Mesenchymal stem cell (in vitro differentiated cells and primary cell): Measurements from ENCODE around the gene FAM107A.
A peak's percentile ranks its signal among the peaks of the same experiment; 100 is the strongest.

ENCODE experiments used
- DNase-seq: peaks from one replicate; pipeline ENCODE4 v3.0.0-alpha.2; 2013
- H2AFZ ChIP-seq: one replicate; pipeline ENCODE4 v1.6.1; 2013; ENCODE audit warnings: low read depth, mild to moderate bottlenecking, control low read depth, inconsistent platforms, low read length, moderate library complexity
- H2AK5ac ChIP-seq: 2 replicates; pipeline ENCODE4 v1.6.1; 2013; ENCODE audit warnings: low read length, moderate library complexity, mild to moderate bottlenecking, inconsistent platforms; ENCODE audit not compliant: severe bottlenecking
- H2BK120ac ChIP-seq: one replicate; pipeline ENCODE4 v1.6.1; 2013; ENCODE audit warnings: low read depth, mild to moderate bottlenecking, inconsistent platforms, low read length, moderate library complexity
- H2BK12ac ChIP-seq, 2 experiments: one replicate each; pipeline ENCODE4 v1.6.1; 2013; ENCODE audit warnings: inconsistent platforms in 2 of 2, low read length in 2 of 2, mild to moderate bottlenecking in 2 of 2, moderate library complexity in 2 of 2, control low read depth in 1 of 2
- H2BK15ac ChIP-seq: one replicate; pipeline ENCODE4 v1.6.1; 2013; ENCODE audit warnings: mild to moderate bottlenecking, low read depth, inconsistent platforms; ENCODE audit not compliant: poor library complexity, severe bottlenecking
- H2BK5ac ChIP-seq: 2 replicates; pipeline ENCODE4 v1.6.1; 2013; ENCODE audit warnings: low read depth, mild to moderate bottlenecking, low read length, control low read depth, inconsistent platforms; ENCODE audit not compliant: poor library complexity, severe bottlenecking
- H3K14ac ChIP-seq, 2 experiments: one replicate each; pipeline ENCODE4 v1.6.1; 2013; ENCODE audit warnings: inconsistent platforms in 2 of 2, low read length in 2 of 2, control low read depth in 1 of 2, mild to moderate bottlenecking in 1 of 2, moderate library complexity in 1 of 2
- H3K18ac ChIP-seq, 2 experiments: one replicate each; pipeline ENCODE4 v1.6.1; 2013; ENCODE audit warnings: inconsistent platforms in 2 of 2, low read length in 2 of 2, control low read depth in 1 of 2, low read depth in 1 of 2, mild to moderate bottlenecking in 1 of 2
- H3K23ac ChIP-seq, 2 experiments: one replicate each; pipeline ENCODE4 v1.6.1; 2013; ENCODE audit warnings: inconsistent platforms in 2 of 2, low read length in 2 of 2, mild to moderate bottlenecking in 2 of 2, moderate library complexity in 2 of 2, control low read depth in 1 of 2
- H3K27ac ChIP-seq: 2 replicates; pipeline ENCODE4 v1.5.1; 2013; ENCODE audit warnings: mild to moderate bottlenecking, moderate library complexity, low read length, control low read depth, inconsistent platforms; ENCODE audit not compliant: poor library complexity, severe bottlenecking
- H3K27me3 ChIP-seq, 2 experiments: 2 replicates each; pipeline versions ENCODE4 v1.6.1 to v1.7.0; 2013; ENCODE audit warnings: low read length in 2 of 2, mild to moderate bottlenecking in 2 of 2, moderate library complexity in 2 of 2, control low read depth in 1 of 2, inconsistent platforms in 1 of 2; ENCODE audit not compliant: control insufficient read depth in 1 of 2, insufficient read depth in 1 of 2
- H3K36me3 ChIP-seq, 2 experiments: 2 replicates each; pipeline versions ENCODE4 v1.6.1 to v1.7.0; 2013; ENCODE audit warnings: low read length in 2 of 2, control low read depth in 1 of 2, inconsistent platforms in 1 of 2, low read depth in 1 of 2, mild to moderate bottlenecking in 1 of 2; ENCODE audit not compliant: insufficient read depth in 2 of 2, control insufficient read depth in 1 of 2
- H3K4ac ChIP-seq, 2 experiments: one replicate each; pipeline ENCODE4 v1.6.1; 2013; ENCODE audit warnings: inconsistent platforms in 2 of 2, low read length in 2 of 2, mild to moderate bottlenecking in 2 of 2, moderate library complexity in 2 of 2, control low read depth in 1 of 2, low read depth in 1 of 2
- H3K4me1 ChIP-seq: 2 replicates; pipeline ENCODE4 v1.6.1; 2013; ENCODE audit warnings: low read depth, low read length, control low read depth; ENCODE audit not compliant: control insufficient read depth, insufficient read depth
- H3K4me2 ChIP-seq: 2 replicates; pipeline ENCODE4 v1.6.1; 2013; ENCODE audit warnings: low read length, mild to moderate bottlenecking, inconsistent platforms; ENCODE audit not compliant: poor library complexity, severe bottlenecking
- H3K4me3 ChIP-seq, 2 experiments: 2 replicates each; pipeline versions ENCODE4 v1.5.1 to v1.7.0; 2013; ENCODE audit warnings: low read length in 2 of 2, mild to moderate bottlenecking in 2 of 2, control low read depth in 1 of 2, low read depth in 1 of 2; ENCODE audit not compliant: insufficient read depth in 1 of 2
- H3K79me1 ChIP-seq: replicated peaks from 2 replicates; pipeline ENCODE4 v1.6.1; 2013; ENCODE audit warnings: mild to moderate bottlenecking, control low read depth, low read length, inconsistent platforms; ENCODE audit not compliant: poor library complexity, severe bottlenecking
- H3K9ac ChIP-seq: 2 replicates; pipeline ENCODE4 v1.7.0; 2013; ENCODE audit warnings: mild to moderate bottlenecking, low read length, moderate library complexity
- H3K9me3 ChIP-seq: 2 replicates; pipeline ENCODE4 v1.7.0; 2013; ENCODE audit warnings: mild to moderate bottlenecking, low read length; ENCODE audit not compliant: control insufficient read depth
- H4K8ac ChIP-seq: one replicate; pipeline ENCODE4 v1.6.1; 2013; ENCODE audit warnings: inconsistent platforms, mild to moderate bottlenecking, low read length, moderate library complexity
- H4K91ac ChIP-seq: one replicate; pipeline ENCODE4 v1.6.1; 2013; ENCODE audit warnings: mild to moderate bottlenecking, low read length, inconsistent platforms
- WGBS: methylation state at CpG from one replicate; pipeline ENCODE4 v1.1.7; 2013; ENCODE audit warnings: mixed read lengths; 5-methylcytosine and 5-hydroxymethylcytosine counted together

FAM107A gene

GRCh38 chr3:58540176-58540858 is 36.9 kb downstream of the FAM107A start:
- no peak overlapping the region for H3K9ac ChIP-seq
- no peak overlapping the region for H4K8ac ChIP-seq
- no peaks in the 10 kb centered on the region for H3K9me3 ChIP-seq
- no peak overlapping the region for H3K4ac ChIP-seq
- H3K27ac ChIP-seq, result no peak overlapping the region
- H3K4me1 ChIP-seq, result peaks cover 11% of the 10 kb centered on the region
- 93% methylated on average over 8 of the region's 8 CpGs for WGBS
- H4K91ac ChIP-seq, result no peak overlapping the region
- H2AK5ac ChIP-seq, result no peak overlapping the region
- H3K4me2 ChIP-seq, result no peak overlapping the region
- H3K79me1 ChIP-seq, result no peaks in the 10 kb centered on the region
- H2BK120ac ChIP-seq, result no peak overlapping the region
- no peak overlapping the region for H3K23ac ChIP-seq
- no peak for DNase-seq
- H3K36me3 ChIP-seq, result no peaks in the 10 kb centered on the region
- no peaks in the 10 kb centered on the region for H3K27me3 ChIP-seq
- H3K14ac ChIP-seq, result no peak overlapping the region
- no peak overlapping the region for H3K4me3 ChIP-seq
- H2AFZ ChIP-seq, result no peak overlapping the region
- H2BK5ac ChIP-seq, result no peak overlapping the region
- no peak overlapping the region for H2BK15ac ChIP-seq
- H2BK12ac ChIP-seq, result no peak overlapping the region
- H3K18ac ChIP-seq, result no peak overlapping the region

GRCh38 chr3:58539626-58540025 is 37.6 kb downstream of the FAM107A start:
- H4K8ac ChIP-seq, result no peak overlapping the region
- no peak overlapping the region for H2BK120ac ChIP-seq
- H2AK5ac ChIP-seq, result no peak overlapping the region
- no peak overlapping the region for H3K18ac ChIP-seq
- no peak overlapping the region for H3K9ac ChIP-seq
- H4K91ac ChIP-seq, result no peak overlapping the region
- no peaks in the 10 kb centered on the region for H3K9me3 ChIP-seq
- no peak overlapping the region for H3K4me3 ChIP-seq
- H2BK5ac ChIP-seq, result no peak overlapping the region
- no peak overlapping the region for H3K4me2 ChIP-seq
- no peak overlapping the region for H3K4ac ChIP-seq
- H3K27ac ChIP-seq, result no peak overlapping the region
- no peaks in the 10 kb centered on the region for H3K27me3 ChIP-seq
- no peak overlapping the region for H2BK15ac ChIP-seq
- peak; percentile 51 for DNase-seq
- peaks cover 0 to 6% of the 10 kb centered on the region in 2 experiments for H3K36me3 ChIP-seq
- no peak overlapping the region for H2AFZ ChIP-seq
- H2BK12ac ChIP-seq, result no peak overlapping the region
- H3K4me1 ChIP-seq, result peaks cover 11% of the 10 kb centered on the region
- H3K79me1 ChIP-seq, result no peaks in the 10 kb centered on the region
- WGBS, result 61% methylated on average over 10 of the region's 10 CpGs
- no peak overlapping the region for H3K23ac ChIP-seq
- no peak overlapping the region for H3K14ac ChIP-seq

- no peak overlapping the region for H2BK15ac ChIP-seq
- H3K18ac ChIP-seq, result no peak overlapping the region
- no peak overlapping the region for H3K4me3 ChIP-seq
- H3K4ac ChIP-seq, result no peak overlapping the region
- H3K9ac ChIP-seq, result peak overlapping the region; percentile 96
- peak; percentile 41 for DNase-seq
- peaks cover 14% of the 10 kb centered on the region for H3K4me1 ChIP-seq
- H3K27ac ChIP-seq, result no peak overlapping the region
- no peak overlapping the region for H3K14ac ChIP-seq
- no peak overlapping the region for H2AFZ ChIP-seq
- no peak overlapping the region for H2BK120ac ChIP-seq
- no peak overlapping the region for H3K23ac ChIP-seq
- no peak overlapping the region for H3K4me2 ChIP-seq
- no peaks in the 10 kb centered on the region for H3K9me3 ChIP-seq
- H4K8ac ChIP-seq, result no peak overlapping the region
- H4K91ac ChIP-seq, result no peak overlapping the region
- no peak overlapping the region for H2AK5ac ChIP-seq
- WGBS, result 88% methylated on average over 4 of the region's 4 CpGs
- H3K36me3 ChIP-seq, result peaks cover 0 to 25% of the 10 kb centered on the region in 2 experiments
- H3K79me1 ChIP-seq, result no peaks in the 10 kb centered on the region
- H2BK12ac ChIP-seq, result peak overlapping the region in 1 of 2 experiments; percentile 10
- no peak overlapping the region for H2BK5ac ChIP-seq
- no peaks in the 10 kb centered on the region for H3K27me3 ChIP-seq
Measured at GRCh38 chr3:58537412-58538301, 39.5 kb downstream of the FAM107A start.
